ENCODE data around the gene FOXP1.

The FOXP1 gene

GRCh38 chr3:71421820-71422566 is 161.5 kb downstream of the FOXP1 start:
- no peak for DNase-seq

GRCh38 chr3:71421475-71421819 is 162.1 kb downstream of the FOXP1 start:
- DNase-seq, result no peak

- DNase-seq, result no peak
Measured at GRCh38 chr3:71419369-71419768, 164.2 kb downstream of the FOXP1 start.

- DNase-seq, result no peak
Measured at GRCh38 chr3:71417791-71418190, 165.7 kb downstream of the FOXP1 start.

- DNase-seq, result peak; percentile 40
Measured at GRCh38 chr3:71416876-71417275, 166.7 kb downstream of the FOXP1 start.

GRCh38 chr3:71415681-71416122 is 167.8 kb downstream of the FOXP1 start:
- peak; percentile 26 for DNase-seq

GRCh38 chr3:71414189-71414927 is 169.2 kb downstream of the FOXP1 start:
- DNase-seq, result no peak

GRCh38 chr3:71413572-71413971 is 170.0 kb downstream of the FOXP1 start:
- DNase-seq, result no peak

- DNase-seq, result no peak
Measured at GRCh38 chr3:71409352-71409751, 174.2 kb downstream of the FOXP1 start.

- no peak for DNase-seq
Measured at GRCh38 chr3:71408903-71409302, 174.6 kb downstream of the FOXP1 start.

- no peak for DNase-seq
Measured at GRCh38 chr3:71407823-71408222, 175.7 kb downstream of the FOXP1 start.

GRCh38 chr3:71406972-71407810 is 176.3 kb downstream of the FOXP1 start:
- no peak for DNase-seq

GRCh38 chr3:71402911-71403310 is 180.6 kb downstream of the FOXP1 start:
- peak; percentile 61 for DNase-seq

GRCh38 chr3:71402280-71402679 is 181.2 kb downstream of the FOXP1 start:
- no peak for DNase-seq

- no peak for DNase-seq
Measured at GRCh38 chr3:71401695-71402231, 181.8 kb downstream of the FOXP1 start.

GRCh38 chr3:71400986-71401451 is 182.5 kb downstream of the FOXP1 start:
- DNase-seq, result peak; percentile 70

- DNase-seq, result no peak
Measured at GRCh38 chr3:71399478-71399877, 184.1 kb downstream of the FOXP1 start.

GRCh38 chr3:71398157-71398836 is 185.2 kb downstream of the FOXP1 start:
- DNase-seq, result no peak

GRCh38 chr3:71397726-71398125 is 185.8 kb downstream of the FOXP1 start:
- DNase-seq, result no peak

- DNase-seq, result peak; percentile 57
Measured at GRCh38 chr3:71397046-71397445, 186.5 kb downstream of the FOXP1 start.

GRCh38 chr3:71395927-71396695 is 187.4 kb downstream of the FOXP1 start:
- no peak for DNase-seq

- DNase-seq, result no peak
Measured at GRCh38 chr3:71395470-71395869, 188.1 kb downstream of the FOXP1 start.
